Cortex of kidney (tissue), 1 donor: ENCODE measurements around the gene LRRC4B.
"Not testable (repeated sequence)": the region's sequence is repeated elsewhere in the genome, so short reads cannot be mapped to it uniquely, and the experiment has no call there.

Experiments used
- DNase-seq: peaks from one replicate; lab custom pipeline; 2025; lab: John Stamatoyannopoulos, UW

Gene LRRC4B

GRCh38 chr19:50567882-50568727 lies at the start of gene LRRC4B:
Gene LRRC4B (minus strand): TSS chr19:50568435. CDS start chr19:50548838, 19,597 bp downstream.
- DNase-seq, result no peak

- DNase-seq, result not testable (repeated sequence)
Measured at GRCh38 chr19:50612504-50613404, 44.5 kb upstream of the LRRC4B start.

DNA sequence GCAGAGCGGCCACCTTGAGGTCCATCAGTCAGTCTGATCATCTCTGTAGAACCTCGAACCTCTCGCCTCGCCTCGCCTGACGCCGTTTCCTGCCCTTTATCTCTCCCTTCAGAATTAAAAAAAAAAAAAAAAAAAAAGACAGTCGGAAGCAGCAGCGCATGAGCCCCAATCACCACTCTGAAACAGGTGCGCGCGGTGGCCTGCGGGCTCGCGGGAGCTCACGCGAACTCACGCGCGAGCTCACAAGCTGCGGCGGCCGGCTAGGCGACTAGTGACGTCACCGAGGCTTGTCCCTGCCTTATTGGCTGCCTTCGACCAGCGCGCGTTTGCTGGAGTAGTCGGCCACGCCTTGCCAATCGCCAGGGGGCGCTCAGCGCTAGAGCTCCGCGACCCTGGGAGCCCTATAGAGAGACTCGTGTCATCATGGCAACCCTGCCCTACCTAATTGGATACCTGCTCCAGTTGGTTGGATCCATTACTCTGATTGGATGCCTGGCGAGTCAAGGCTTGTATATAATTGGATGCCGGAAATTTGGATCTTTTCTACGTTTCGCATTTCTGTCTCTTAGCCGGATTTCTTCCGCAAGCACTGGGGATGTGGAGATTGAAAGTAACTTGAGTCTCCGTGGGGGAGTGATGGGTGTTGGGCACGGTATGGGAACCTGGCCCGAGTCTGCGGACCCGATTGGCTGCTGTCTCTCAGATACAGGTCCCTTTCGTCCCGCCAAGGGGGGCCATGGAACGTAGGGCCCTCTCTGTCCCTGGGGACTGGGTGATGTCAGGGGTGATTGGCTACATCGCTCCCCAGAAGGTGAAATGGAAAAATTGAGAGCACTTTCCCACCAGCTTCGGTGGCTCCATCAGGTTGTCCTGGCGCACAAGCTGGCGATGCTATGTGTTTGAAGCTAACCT lies 39.9 kb upstream of the LRRC4B start:
- DNase-seq, result no peak

DNA sequence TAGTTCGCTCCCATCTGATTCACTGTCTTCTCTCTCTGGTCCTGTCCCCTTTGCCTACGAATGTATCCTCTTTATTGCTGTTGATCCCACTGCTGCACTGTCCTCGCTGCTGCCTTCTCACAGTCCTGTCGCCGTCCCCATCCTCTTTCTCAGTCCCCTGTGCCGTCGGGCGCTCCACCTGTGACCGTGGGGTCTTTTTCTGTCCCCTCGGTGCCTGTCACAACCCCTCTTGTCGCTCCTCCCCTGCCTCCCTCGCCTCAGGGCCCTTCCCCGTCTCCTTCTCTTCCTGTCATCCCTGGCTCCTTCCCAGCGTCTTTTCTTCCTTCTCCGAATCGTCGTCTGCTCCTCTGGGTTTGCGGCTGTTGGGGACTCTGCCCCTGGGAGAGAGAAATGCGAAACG lies 39.2 kb upstream of the LRRC4B start:
- DNase-seq, result no peak

GRCh38 chr19:50606059-50606836 lies 38.0 kb upstream of the LRRC4B start:
- not testable (repeated sequence) for DNase-seq

- DNase-seq, result not testable (repeated sequence)
Measured at GRCh38 chr19:50604264-50605073, 36.2 kb upstream of the LRRC4B start.

- no peak for DNase-seq
Measured at GRCh38 chr19:50602935-50603334, 34.7 kb upstream of the LRRC4B start.

GRCh38 chr19:50602496-50602895 lies 34.3 kb upstream of the LRRC4B start:
- no peak for DNase-seq

DNA sequence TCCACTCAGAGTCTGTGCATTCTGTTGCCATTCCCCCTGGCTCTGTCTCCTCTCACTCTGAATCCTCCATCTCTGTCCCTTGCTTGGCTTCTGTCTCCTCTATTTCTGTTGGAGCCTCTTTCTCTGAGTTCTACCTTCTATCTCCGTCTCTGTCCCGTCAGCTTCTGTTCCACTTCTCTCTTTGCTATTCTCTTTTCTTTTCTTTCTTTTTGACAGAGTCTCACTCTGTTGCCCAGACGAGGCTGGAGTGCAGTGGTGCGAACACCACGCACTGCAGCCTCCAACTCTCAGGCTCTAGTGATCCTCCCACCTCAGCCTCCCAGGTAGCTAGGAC lies 33.8 kb upstream of the LRRC4B start:
- DNase-seq, result no peak

DNA sequence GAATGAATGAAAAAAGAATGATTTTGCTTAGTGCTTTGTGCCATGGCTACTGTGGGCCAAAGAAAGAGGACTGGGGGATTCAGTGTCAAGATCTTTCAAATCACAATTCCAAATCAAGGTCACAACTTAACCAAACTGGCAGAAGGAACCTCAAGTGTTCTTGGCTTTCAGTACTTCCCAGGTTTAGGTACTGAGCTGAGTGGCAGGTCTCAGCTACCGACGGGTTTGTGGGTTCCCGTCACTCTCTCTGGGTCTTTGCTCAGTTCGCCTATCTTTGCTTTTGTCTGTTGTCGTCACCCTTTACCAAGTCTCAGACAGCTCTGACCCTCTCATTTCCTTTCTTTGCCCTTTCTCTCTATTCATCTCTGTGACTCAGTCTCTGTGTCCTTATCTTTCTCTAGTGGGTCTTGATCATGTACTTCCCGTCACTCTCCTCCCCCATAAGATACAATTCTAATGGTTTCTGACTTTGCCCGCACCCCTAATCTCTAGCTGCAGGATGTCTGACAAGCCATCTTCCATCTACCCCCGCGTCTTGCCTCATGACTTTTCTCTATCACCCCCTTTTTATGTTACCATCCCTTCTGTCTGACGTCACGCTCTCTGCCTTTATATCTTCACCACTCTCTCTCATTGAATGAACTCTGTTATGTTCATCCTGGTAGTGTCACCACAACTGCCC lies 33.3 kb upstream of the LRRC4B start:
- DNase-seq, result no peak

- DNase-seq, result no peak
Measured at GRCh38 chr19:50599427-50599826, 31.2 kb upstream of the LRRC4B start.

- no peak for DNase-seq
Measured at GRCh38 chr19:50590191-50590590, 22.0 kb upstream of the LRRC4B start.

- not testable (repeated sequence) for DNase-seq
Measured at GRCh38 chr19:50581795-50582660, 13.8 kb upstream of the LRRC4B start.

- DNase-seq, result no peak
Measured at GRCh38 chr19:50580970-50581634, 12.9 kb upstream of the LRRC4B start.

DNA sequence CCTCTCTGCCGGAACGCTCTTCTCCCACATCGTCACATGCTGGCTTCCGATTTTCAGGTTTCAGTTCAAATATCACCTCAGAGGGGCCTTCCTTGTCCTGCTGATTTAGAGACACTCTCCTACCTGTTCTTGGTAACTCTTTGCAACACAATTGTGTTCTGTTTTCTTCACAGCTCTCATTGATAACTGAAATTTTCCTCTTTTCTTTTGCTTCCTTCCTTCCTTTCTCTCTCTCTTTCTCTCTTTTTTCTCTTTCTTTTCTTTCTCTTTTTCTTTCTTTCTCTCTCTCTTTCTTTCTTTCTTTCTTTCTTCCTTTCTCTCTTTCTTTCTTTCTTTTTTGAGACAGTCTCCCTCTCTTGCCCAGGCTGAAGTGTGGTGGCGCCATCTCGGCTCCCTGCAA lies 12.0 kb upstream of the LRRC4B start:
- no peak for DNase-seq

DNA sequence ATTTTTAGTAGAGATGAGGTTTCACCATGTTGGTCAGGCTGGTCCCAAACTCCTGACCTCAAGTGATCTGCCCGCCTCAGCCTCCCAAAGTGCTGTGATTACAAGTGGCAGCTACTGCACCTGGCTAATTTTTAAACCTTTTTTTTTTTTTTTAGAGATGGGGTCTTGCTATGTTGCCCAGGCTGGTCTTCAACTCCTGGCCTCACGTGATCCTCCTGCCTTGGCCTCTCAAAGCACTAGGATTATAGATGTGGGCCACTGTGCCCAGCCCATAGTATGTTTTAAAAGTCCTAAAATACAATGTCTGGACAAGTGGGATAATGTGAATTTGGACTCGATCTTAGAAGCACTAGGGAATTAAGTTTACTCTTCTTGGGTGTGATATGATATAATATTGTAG lies 8.5 kb upstream of the LRRC4B start:
- not testable (repeated sequence) for DNase-seq

- no peak for DNase-seq
Measured at GRCh38 chr19:50573741-50574461, 5.7 kb upstream of the LRRC4B start.
